GM18867 (cell line): ENCODE results near the gene FAM9C.

Experiments
- ATAC-seq: cut with Tn5 transposase; IDR thresholded peaks from one replicate; pipeline ENCODE4 v1.9.1; 2021; ENCODE audit warnings: mild to moderate bottlenecking, moderate library complexity; ENCODE audit not compliant: unreplicated experiment

Gene FAM9C

GRCh38 chrX:12986164-12986779 lies 58.1 kb downstream of the FAM9C start:
- peak; percentile 47 for ATAC-seq
